ENCODE results near the gene IGFL3. TPM values are rescaled to one million over a fixed set of nuclear protein-coding genes. Genes with fewer than 3 reads are reported as not detected.

The IGFL3 gene
- total RNA-seq, 1 experiment from 2014 or later = not detected

- Mint-ChIP-seq H3K4me1 (ENCODE audit: insufficient read depth, unreplicated experiment) (no peaks in the 10 kb centered on the region), H3K36me3 (ENCODE audit: insufficient read depth, unreplicated experiment) (no peaks in the 10 kb centered on the region), H3K9me3 (ENCODE audit: unreplicated experiment) (peaks cover 8% of the 10 kb centered on the region), H3K4me3 (ENCODE audit: unreplicated experiment) (no peak overlapping the region), H3K27me3 (ENCODE audit: insufficient read depth, unreplicated experiment) (no peaks in the 10 kb centered on the region), H3K27ac (ENCODE audit: low read depth, unreplicated experiment) (no peak overlapping the region)
- intact Hi-C loops (cut with micrococcal nuclease) = no loop called here
- no TSS peak for BruUV-seq (replicated peaks)
- POLR2A ChIA-PET = interaction anchor here (1.2 to 1.4 kb wide), 2 partner anchors 25 to 121 kb away, joined by 3 read pairs; no protein-coding TSS in a partner anchor
- CTCF ChIA-PET = interaction anchor here (0.5 to 1.4 kb wide), 4 partner anchors 26 to 274 kb away, joined by 3 to 4 read pairs (median 3); no protein-coding TSS in a partner anchor
- TF ChIP-seq CTCF (IDR thresholded peaks at IDR 0.05; ENCODE audit: unreplicated experiment) = no peak
- no peak for DNase-seq (ENCODE audit: unreplicated experiment)
Observed at GRCh38 chr19:46090444-46090843, 34.0 kb downstream of the IGFL3 start.

GRCh38 chr19:46089432-46089831 is 35.1 kb downstream of the IGFL3 start:
- Mint-ChIP-seq H3K27ac (ENCODE audit: low read depth, unreplicated experiment) (no peak overlapping the region), H3K4me1 (ENCODE audit: insufficient read depth, unreplicated experiment) (no peaks in the 10 kb centered on the region), H3K36me3 (ENCODE audit: insufficient read depth, unreplicated experiment) (no peaks in the 10 kb centered on the region), H3K27me3 (ENCODE audit: insufficient read depth, unreplicated experiment) (no peaks in the 10 kb centered on the region), H3K9me3 (ENCODE audit: unreplicated experiment) (peaks cover 8% of the 10 kb centered on the region), H3K4me3 (ENCODE audit: unreplicated experiment) (no peak overlapping the region)
- ChIA-PET POLR2A (interaction anchor here (0.6 kb wide), 1 partner anchor 111 kb away, joined by 3 read pairs; no protein-coding TSS in a partner anchor), CTCF (interaction anchor here (0.6 to 1.4 kb wide), 5 partner anchors 12 to 273 kb away, joined by 3 to 4 read pairs (median 3); no protein-coding TSS in a partner anchor)
- no peak for DNase-seq (ENCODE audit: unreplicated experiment)
- no TSS peak for BruUV-seq (replicated peaks)
- TF ChIP-seq CTCF (IDR thresholded peaks at IDR 0.05; ENCODE audit: unreplicated experiment) = no peak
- intact Hi-C loops (cut with micrococcal nuclease) = no loop called here

- Mint-ChIP-seq H3K27me3 (ENCODE audit: insufficient read depth, unreplicated experiment) (no peaks in the 10 kb centered on the region), H3K9me3 (ENCODE audit: unreplicated experiment) (peaks cover 8% of the 10 kb centered on the region)
Observed at GRCh38 chr19:46088101-46088500, 36.4 kb downstream of the IGFL3 start.

GRCh38 chr19:46085888-46086287 is 38.6 kb downstream of the IGFL3 start:
- peaks cover 7% of the 10 kb centered on the region for H3K4me1 Mint-ChIP-seq (ENCODE audit: insufficient read depth, unreplicated experiment)
- CTCF ChIA-PET = interaction anchor here (5.9 kb wide), 1 partner anchor 104 kb away, joined by 65 read pairs; no protein-coding TSS in a partner anchor
- no peak overlapping the region for H3K27ac Mint-ChIP-seq (ENCODE audit: low read depth, unreplicated experiment)
- no peaks in the 10 kb centered on the region for H3K27me3 Mint-ChIP-seq (ENCODE audit: insufficient read depth, unreplicated experiment)
- no peak for TF ChIP-seq CTCF (IDR thresholded peaks at IDR 0.05; ENCODE audit: unreplicated experiment)
- DNase-seq (ENCODE audit: unreplicated experiment) = no peak
- H3K9me3 Mint-ChIP-seq (ENCODE audit: unreplicated experiment) = peaks cover 8% of the 10 kb centered on the region
- H3K36me3 Mint-ChIP-seq (ENCODE audit: insufficient read depth, unreplicated experiment) = no peaks in the 10 kb centered on the region
- intact Hi-C loops (cut with micrococcal nuclease) = no loop called here
- BruUV-seq (replicated peaks) = no TSS peak
- no peak overlapping the region for H3K4me3 Mint-ChIP-seq (ENCODE audit: unreplicated experiment)
- POLR2A ChIA-PET = no interaction called here

More at GRCh38 chr19:46088101-46088500, 36.4 kb downstream of the IGFL3 start:
- no peak for DNase-seq (ENCODE audit: unreplicated experiment)
- Mint-ChIP-seq H3K36me3 (ENCODE audit: insufficient read depth, unreplicated experiment) (no peaks in the 10 kb centered on the region), H3K4me1 (ENCODE audit: insufficient read depth, unreplicated experiment) (no peaks in the 10 kb centered on the region), H3K4me3 (ENCODE audit: unreplicated experiment) (no peak overlapping the region), H3K27ac (ENCODE audit: low read depth, unreplicated experiment) (no peak overlapping the region)
- intact Hi-C loops (cut with micrococcal nuclease) = no loop called here
- POLR2A ChIA-PET = no interaction called here
- BruUV-seq (replicated peaks) = no TSS peak
- no peak for TF ChIP-seq CTCF (IDR thresholded peaks at IDR 0.05; ENCODE audit: unreplicated experiment)
- CTCF ChIA-PET = interaction anchor here (0.6 to 1.3 kb wide), 6 partner anchors 9 to 574 kb away, joined by 3 to 5 read pairs (median 4); no protein-coding TSS in a partner anchor

Measured in MCF 10A (cell line).